Stomach (tissue), 9 donors: ENCODE results near the gene CTNNA1. TPM values are rescaled to one million over a fixed set of nuclear protein-coding genes. Genes with fewer than 3 reads are reported as not detected.

Experiments used
- DNase-seq, 2 donors: peaks; one replicate each; pipeline versions ENCODE4 v3.0.0 to v3.0.0-alpha.2; 2013 to 2019
- H3K27ac ChIP-seq, 5 donors: fragments of 200-600 bp in 4 of 5; sonication (generic) in 4 of 5; one replicate each; pipeline ENCODE4 v1.5.1; 2013 to 2019; ENCODE audit warnings: mild to moderate bottlenecking in 1 of 5, moderate library complexity in 1 of 5
- H3K27me3 ChIP-seq, 3 donors: fragments of 200-600 bp; sonication (generic); one replicate each; pipeline ENCODE4 v1.5.1; 2017 to 2019; ENCODE audit warnings: mixed run types in 1 of 3
- H3K36me3 ChIP-seq, 4 donors: fragments of 200-600 bp; sonication (generic); 1 replicate in 3 of 4; 2 replicates in 1 of 4; pipeline ENCODE4 v1.5.1; 2016 to 2019
- H3K4me1 ChIP-seq, 4 donors: fragments of 200-600 bp; sonication (generic); one replicate each; pipeline ENCODE4 v1.5.1; 2016 to 2019
- H3K4me3 ChIP-seq, 4 donors: fragments of 200-600 bp; sonication (generic) in 3 of 4; one replicate each; pipeline ENCODE4 v1.5.1; 2016 to 2019; ENCODE audit warnings: mild to moderate bottlenecking in 1 of 4
- H3K9me3 ChIP-seq, 4 donors: fragments of 200-600 bp; sonication (generic); one replicate each; pipeline ENCODE4 v1.5.1; 2016 to 2019
- CTCF ChIP-seq, 7 experiments: fragments of 450-650 bp in 4 of 7; fragments of 200-600 bp in 3 of 7; sonication (generic) in 3 of 7; IDR thresholded peaks; one replicate each; pipeline ENCODE4 v1.5.1; 2016 to 2019; ENCODE audit warnings: antibody characterized with exemption in 7 of 7, control low read depth in 2 of 7, mild to moderate bottlenecking in 1 of 7
- EP300 ChIP-seq: sonication (generic); formaldehyde crosslinking; IDR thresholded peaks from one replicate; pipeline ENCODE4 v1.6.1; 2017; ENCODE audit warnings: antibody characterized with exemption
- POLR2A ChIP-seq, 4 donors: fragments of 450-650 bp; IDR thresholded peaks; one replicate each; pipeline ENCODE4 v1.6.1; 2016; ENCODE audit warnings: antibody characterized with exemption in 4 of 4, control low read depth in 2 of 4, mild to moderate bottlenecking in 1 of 4, moderate library complexity in 1 of 4
- POLR2AphosphoS5 ChIP-seq, 3 donors: sonication (generic); formaldehyde crosslinking; IDR thresholded peaks; one replicate each; pipeline ENCODE4 v1.6.1; 2016; ENCODE audit warnings: antibody characterized with exemption in 3 of 3
- WGBS, 5 donors: extraction: QIAGEN DNeasy Blood & Tissue Kit in 3 of 5; methylation state at CpG; one replicate each; pipeline versions ENCODE4 v1.1.5 to v1.1.7; 2013 to 2018; 5-methylcytosine and 5-hydroxymethylcytosine counted together
- intact Hi-C: fragments of 100-400 bp; cut with DNase I; formaldehyde crosslinking; loops from one replicate; pipeline ENCODE4 v1.15.1; 2023; ENCODE audit warnings: low total_unique reads
- polyA plus RNA-seq, 3 donors: library from polyadenylated mRNA; stranded (reverse); fragments of 200-250 nt; gene quantifications; one replicate each; pipeline ENCODE4 v1.2.3, GENCODE V29; 2013
- total RNA-seq, 5 donors: library from RNA; depleted of rRNA; stranded (reverse); fragments of >200 nt; gene quantifications; one replicate each; pipeline versions ENCODE4 v1.1.0 to v1.2.3, GENCODE V29; 2014 to 2016
- donor health status: healthy with polysubstance abuse.
- donor health status: Bipolar disorder and iron deficiency.
- donor health status: healthy.

Gene CTNNA1
- total and polyA plus RNA-seq, 8 donors, result 88.7 to 531 (median 214) TPM

DNA sequence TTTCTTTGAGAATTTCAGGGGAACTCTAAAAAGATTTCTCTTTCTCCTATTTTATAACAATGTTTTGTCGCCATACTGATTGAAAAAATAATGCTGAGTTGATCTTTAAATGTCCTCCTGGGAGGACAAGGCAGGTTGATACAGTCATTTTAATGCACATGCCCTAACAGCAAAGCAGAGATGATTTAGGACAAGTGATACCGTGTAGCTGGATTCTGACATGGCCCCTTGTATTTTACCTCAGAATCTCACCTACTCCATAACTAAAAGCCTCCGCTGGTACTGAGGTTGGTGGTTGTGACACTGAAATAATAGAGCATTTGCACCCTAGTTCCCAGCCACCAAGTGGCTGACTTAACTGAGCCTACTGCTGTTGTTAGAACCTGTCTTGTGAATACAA lies 122.7 kb downstream of the CTNNA1 start:
- Histone ChIP-seq H3K27ac (no peak overlapping the region), H3K36me3 (no peaks in the 10 kb centered on the region), H3K27me3 (no peaks in the 10 kb centered on the region), H3K4me1 (peaks cover 18 to 55% (median 40%) of the 10 kb centered on the region in 4 donors), H3K4me3 (peak overlapping the region in 1 of 4 donors; percentile 25), H3K9me3 (no peaks in the 10 kb centered on the region)
- no peak for TF ChIP-seq CTCF (IDR thresholded peaks at IDR 0.05)
- TF ChIP-seq EP300, result no peak
- TF ChIP-seq POLR2AphosphoS5 (IDR thresholded peaks at IDR 0.05), result no peak
- TF ChIP-seq POLR2A (IDR thresholded peaks at IDR 0.05), result no peak
- WGBS, 5 donors, result 89 to 97% (median 92%) methylated on average over 3 of the region's 3 CpGs
- intact Hi-C loops, result no loop called here
- no peak for DNase-seq

DNA sequence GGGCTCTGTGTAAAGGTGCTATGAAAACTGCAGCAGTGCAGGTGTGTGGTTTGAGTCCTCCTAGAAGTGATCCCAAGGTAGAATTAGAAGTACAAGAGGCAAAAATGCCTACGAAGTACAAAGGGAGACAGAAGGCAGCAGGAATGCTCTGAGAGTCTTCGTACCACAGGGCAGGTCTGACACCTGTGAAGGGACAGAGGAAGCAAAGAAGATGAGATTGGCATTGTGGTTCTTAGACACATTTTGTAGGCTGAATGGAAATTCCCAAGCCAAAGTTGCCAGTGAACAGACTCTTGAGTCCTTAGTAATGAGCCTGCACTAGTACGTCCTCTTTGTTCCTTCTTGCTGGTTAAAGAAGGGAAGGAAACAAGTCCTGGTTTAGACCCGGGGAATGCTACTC lies 123.6 kb downstream of the CTNNA1 start:
- Histone ChIP-seq H3K4me1 (peaks cover 10 to 46% (median 32%) of the 10 kb centered on the region in 4 donors), H3K4me3 (no peak overlapping the region), H3K27me3 (no peaks in the 10 kb centered on the region), H3K27ac (no peak overlapping the region), H3K9me3 (no peaks in the 10 kb centered on the region), H3K36me3 (no peaks in the 10 kb centered on the region)
- intact Hi-C loops, result no loop called here
- 89 to 95% (median 93%) methylated on average over 4 of the region's 4 CpGs for whole genome bisulfite sequencing, 5 donors
- TF ChIP-seq POLR2AphosphoS5 (IDR thresholded peaks at IDR 0.05), result no peak
- TF ChIP-seq EP300, result no peak
- no peak for TF ChIP-seq CTCF (IDR thresholded peaks at IDR 0.05)
- TF ChIP-seq POLR2A (IDR thresholded peaks at IDR 0.05), result no peak
- DNase-seq, result no peak

DNA sequence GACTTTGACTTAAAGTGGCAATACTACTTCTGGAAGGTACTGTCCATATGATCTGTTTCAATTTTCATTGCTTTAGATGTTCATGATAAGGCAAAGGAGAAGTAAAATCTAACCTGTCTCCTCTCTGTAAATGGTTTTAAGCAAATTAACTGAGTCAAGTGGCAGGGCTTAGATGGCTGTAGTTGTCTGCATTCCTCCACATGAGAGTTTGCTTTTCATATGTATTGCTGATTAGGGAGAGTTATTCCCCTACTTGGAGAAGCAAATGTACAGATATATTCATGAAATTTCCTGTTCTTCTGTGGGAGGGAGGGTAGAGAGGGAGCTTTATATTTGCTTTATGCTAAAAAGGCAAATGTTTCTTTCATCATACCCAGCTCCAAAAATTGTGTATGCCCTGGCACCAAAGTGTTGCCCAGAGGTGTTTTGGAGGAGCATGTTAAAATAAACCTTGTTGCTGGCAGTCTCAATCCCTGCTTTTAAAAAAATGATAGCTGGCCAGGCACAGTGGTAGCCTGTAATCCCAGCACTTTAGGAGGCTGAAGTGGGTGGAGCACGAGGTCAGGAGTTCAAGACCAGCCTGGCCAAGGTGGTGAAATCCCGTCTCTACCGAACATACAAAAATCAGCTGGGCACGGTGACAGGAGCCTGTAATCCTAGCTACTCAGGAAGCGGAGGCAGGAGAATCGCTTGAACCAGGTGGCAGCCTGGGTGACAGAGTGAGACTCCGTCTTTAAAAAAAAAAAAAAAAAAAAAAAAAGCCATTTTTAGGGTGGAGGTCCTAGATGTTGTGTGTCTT lies 125.4 kb downstream of the CTNNA1 start:
- no peak overlapping the region for H3K4me3 ChIP-seq
- TF ChIP-seq EP300 (no peak), CTCF (IDR thresholded peaks at IDR 0.05) (no peak), POLR2AphosphoS5 (IDR thresholded peaks at IDR 0.05) (no peak), POLR2A (IDR thresholded peaks at IDR 0.05) (no peak)
- intact Hi-C loops, result no loop called here
- H3K9me3 ChIP-seq, result no peaks in the 10 kb centered on the region
- no peaks in the 10 kb centered on the region for H3K27me3 ChIP-seq
- H3K27ac ChIP-seq, result no peak overlapping the region
- no peak for DNase-seq
- WGBS, 5 donors, result 73 to 89% (median 83%) methylated on average over 7 of the region's 7 CpGs
- H3K4me1 ChIP-seq, result peaks cover 6 to 44% (median 23%) of the 10 kb centered on the region in 4 donors
- no peaks in the 10 kb centered on the region for H3K36me3 ChIP-seq

- no peaks in the 10 kb centered on the region for H3K9me3 ChIP-seq
- no peak overlapping the region for H3K4me3 ChIP-seq
- peaks cover 0 to 32% (median 5%) of the 10 kb centered on the region in 4 donors for H3K4me1 ChIP-seq
- H3K27me3 ChIP-seq, result no peaks in the 10 kb centered on the region
- DNase-seq, result no peak
- H3K36me3 ChIP-seq, result peaks cover 7 to 25% (median 24%) of the 10 kb centered on the region in 4 donors
- intact Hi-C loops, result no loop called here
- no peak for TF ChIP-seq EP300
- no peak for TF ChIP-seq CTCF (IDR thresholded peaks at IDR 0.05)
- no peak for TF ChIP-seq POLR2A (IDR thresholded peaks at IDR 0.05)
- TF ChIP-seq POLR2AphosphoS5 (IDR thresholded peaks at IDR 0.05), result no peak
- H3K27ac ChIP-seq, result no peak overlapping the region
Measured at GRCh38 chr5:138883211-138883610, 130.0 kb downstream of the CTNNA1 start.
